Right forelimb (tissue), 1 donor: ENCODE results near the gene SPNS2.
A peak's percentile ranks its signal among the peaks of the same experiment; 100 is the strongest.

ENCODE experiments used
- DNase-seq: peaks from one replicate; pipeline ENCODE4 v3.0.0-alpha.2; 2018

Gene SPNS2

GRCh38 chr17:4539025-4539424 lies 40.3 kb downstream of the SPNS2 start:
- no peak for DNase-seq

DNA sequence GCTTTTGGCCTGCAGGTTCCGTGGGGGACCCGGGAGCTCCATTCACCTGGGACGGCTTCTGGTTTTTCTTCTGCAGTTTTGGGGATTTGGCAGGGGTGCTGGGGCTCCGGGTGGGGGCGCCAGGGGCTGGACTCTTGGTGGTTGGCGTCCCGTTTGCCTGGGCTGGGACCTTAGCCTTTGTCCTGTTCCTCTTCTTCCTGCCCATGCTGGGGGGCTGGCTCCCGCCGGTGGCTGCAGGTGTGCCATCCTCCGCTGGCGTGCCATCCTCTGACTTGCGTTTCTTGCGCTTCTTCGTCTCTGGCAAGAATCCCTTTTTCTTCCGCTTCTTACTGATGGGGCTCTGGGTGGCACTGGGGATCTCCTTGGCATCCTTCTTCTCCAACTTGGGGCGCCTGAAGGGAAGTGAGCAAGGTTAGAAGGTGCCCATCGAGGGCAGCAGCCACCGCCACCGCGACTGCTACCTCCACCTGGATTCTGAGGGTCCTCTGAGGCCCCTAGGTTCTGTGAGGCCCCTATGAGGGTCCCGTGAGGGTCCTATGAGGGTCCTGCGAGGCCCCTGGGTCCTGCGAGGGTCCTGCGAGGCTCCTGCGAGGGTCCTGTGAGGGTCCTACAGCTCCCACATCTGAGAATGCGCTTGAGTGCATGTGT lies 41.0 kb downstream of the SPNS2 start:
- DNase-seq, result no peak

GRCh38 chr17:4540224-4540651 lies 41.6 kb downstream of the SPNS2 start:
- DNase-seq, result no peak

- DNase-seq, result no peak
These were observed 42.1 kb downstream of the SPNS2 start for GRCh38 chr17:4540687-4541327.

GRCh38 chr17:4541328-4542002 lies 42.8 kb downstream of the SPNS2 start:
- DNase-seq, result no peak

DNA sequence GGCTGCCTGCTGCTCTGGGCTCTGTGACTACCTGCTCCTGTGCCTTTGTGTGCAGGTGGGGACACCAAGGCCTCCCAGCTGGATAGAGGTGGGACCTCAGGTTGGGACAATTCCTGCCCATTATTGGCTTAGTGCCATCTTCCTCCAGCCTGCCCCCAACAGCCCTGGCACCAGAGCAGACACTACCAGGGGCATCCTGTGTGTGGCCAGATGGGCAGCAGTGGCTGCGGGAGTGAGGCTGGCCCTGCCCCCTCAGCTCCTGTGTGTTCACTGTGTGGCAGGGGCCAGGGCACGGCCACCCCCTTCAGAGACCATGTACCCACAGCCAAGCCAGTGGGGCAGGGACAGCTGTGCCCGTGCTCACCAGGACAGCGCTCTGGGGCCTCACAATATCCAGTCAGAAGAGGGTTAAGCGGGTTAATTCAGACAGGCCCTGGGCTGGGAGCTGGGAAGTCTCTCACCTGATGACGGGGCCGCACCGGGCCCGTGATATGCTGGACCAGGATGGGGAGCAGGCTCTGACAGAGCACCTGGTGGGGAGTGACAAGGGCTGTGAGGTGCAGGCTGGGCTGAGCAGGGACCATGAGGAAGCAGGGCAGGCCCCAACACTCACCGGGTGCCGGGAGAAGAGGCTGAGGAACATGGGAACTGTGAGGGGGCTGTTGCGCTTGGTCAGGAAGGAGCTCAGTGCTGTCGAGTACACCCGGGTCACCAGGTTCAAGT lies 43.5 kb downstream of the SPNS2 start:
- DNase-seq, result no peak

DNA sequence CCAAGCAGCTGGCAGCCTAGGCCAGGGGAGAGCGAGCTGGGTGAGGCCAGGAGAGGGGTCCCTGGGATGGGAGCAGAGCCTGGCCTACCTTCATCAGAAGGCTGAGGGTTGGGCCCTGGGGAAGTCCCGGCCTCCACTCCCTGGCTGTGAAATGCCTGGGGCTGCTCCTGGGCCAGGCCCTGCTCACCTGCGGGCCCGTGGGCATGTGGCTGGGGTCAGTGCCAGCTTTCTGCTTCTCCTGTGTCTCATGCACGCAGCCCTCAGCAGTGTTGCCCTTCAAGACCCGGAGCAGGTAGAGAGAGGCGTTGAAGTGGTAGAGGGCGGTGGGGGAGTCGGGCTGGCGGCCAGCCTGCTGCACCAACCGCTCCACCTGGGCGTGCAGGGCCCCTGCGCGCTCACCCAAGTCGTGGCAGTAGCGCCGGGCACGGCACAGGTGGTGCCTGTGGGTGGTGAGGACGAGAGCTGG lies 44.1 kb downstream of the SPNS2 start:
- DNase-seq, result no peak

- no peak for DNase-seq
These were observed 44.9 kb downstream of the SPNS2 start for GRCh38 chr17:4543557-4544026.

GRCh38 chr17:4544135-4544950 lies 45.7 kb downstream of the SPNS2 start:
- DNase-seq, result no peak

- no peak for DNase-seq
These were observed 46.2 kb downstream of the SPNS2 start for GRCh38 chr17:4544951-4545216.

- no peak for DNase-seq
These were observed 46.7 kb downstream of the SPNS2 start for GRCh38 chr17:4545217-4545951.

DNA sequence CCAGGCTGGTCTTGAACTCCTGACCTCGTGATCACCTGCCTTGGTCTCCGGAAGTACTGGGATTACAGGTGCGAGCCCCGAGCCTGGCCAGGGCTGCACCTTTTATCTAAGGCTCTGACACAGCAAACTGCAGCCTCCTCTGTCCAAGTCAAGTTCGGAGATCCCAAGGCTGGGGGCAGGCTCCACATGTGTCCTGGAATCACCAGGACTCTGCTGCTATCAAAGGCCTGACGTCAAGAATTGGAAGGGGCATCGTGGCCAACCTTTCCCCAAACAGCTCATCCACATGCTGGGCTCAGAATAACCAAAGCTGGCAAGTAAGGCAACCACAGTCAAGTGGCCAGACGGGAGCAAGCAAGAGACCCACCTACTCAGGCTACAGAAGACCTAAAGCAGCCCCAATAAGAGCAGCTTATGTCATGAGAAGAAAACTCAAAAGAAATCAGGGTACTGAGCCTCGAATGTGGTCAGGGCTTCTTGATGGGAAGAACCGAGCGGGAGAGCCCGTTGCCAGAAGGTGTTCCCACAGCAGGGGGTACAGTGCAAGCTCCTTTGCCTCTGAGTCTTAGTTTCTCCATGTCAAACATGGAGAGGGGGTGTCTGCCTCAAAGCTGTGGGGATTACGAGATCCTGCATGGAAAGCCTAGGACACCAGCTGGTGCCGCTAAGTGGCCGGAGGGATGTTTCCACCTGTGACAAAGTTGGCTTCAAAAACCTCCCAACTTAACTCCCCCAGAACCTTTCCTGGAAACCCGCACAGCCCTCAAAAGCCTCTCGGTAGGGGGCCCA lies 48.6 kb downstream of the SPNS2 start:
- no peak for DNase-seq

DNA sequence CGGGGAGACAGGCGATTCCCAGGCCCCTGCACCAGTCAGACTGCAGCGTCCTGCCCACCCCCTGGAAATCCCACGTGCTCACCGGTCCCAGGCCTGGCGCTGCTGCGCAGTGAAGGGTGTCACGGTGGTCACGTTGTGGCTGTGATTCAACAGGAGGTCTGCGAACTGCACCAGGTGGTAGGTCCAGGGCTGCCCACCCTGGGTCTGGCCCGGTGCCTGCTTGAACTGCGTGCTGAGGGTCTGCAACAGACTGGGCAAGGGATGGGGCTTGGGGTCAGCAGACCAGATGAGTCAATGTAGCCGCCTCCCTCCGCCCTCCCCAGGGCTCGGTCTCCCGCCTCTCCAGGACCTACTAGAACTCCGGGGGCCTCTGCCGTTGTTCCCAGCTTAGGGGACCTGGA lies 49.4 kb downstream of the SPNS2 start:
- peak; percentile 35 for DNase-seq

- DNase-seq, result no peak
These were observed 50.2 kb downstream of the SPNS2 start for GRCh38 chr17:4548721-4549531.

- no peak for DNase-seq
These were observed 51.3 kb downstream of the SPNS2 start for GRCh38 chr17:4549781-4550533.

DNA sequence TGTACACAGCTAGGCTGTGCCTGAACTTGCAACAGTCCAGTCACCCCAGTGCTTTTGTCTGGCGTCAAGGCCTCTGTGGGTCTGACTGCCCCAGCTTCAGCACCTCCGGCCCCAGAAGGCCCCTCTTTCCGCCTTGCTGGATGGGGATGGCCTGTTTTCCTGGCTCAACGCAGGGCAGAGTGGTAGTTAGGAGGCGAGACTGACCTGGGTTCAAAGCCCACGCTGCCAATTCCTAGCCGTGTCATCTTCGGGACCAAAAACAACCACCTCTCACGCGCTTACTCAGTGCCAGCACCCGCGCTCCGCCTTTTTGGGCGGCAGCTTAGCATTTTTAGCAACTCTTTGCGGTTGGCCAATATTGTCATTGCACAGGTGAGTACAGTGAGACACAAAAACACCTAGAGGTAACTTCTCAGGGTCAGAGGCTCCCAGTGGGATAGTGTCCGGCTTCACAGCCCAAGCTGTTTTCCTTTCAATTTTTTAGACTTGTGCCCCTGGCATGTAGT lies 51.9 kb downstream of the SPNS2 start:
- no peak for DNase-seq

DNA sequence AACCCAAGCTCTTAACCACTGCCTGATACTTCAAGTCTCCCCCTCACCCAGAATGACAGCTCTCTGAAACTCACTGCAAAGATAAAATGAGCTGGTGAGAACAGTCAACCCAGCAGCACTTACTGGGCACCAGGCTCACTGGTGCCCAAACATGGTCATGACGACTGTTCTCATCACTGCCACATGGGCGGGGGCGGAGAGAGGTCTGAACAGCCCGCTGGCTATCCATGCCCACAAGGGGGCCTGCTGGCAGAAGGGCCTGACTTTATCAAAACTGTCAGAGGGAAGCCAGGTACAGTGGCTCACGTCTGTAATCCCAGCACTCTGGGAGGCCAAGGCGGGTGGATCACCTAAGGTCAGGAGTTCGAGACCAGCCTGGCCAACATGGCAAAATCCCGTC lies 52.5 kb downstream of the SPNS2 start:
- no peak for DNase-seq

- no peak for DNase-seq
These were observed 53.3 kb downstream of the SPNS2 start for GRCh38 chr17:4551796-4552525.

GRCh38 chr17:4553669-4554068 lies 55.0 kb downstream of the SPNS2 start:
- DNase-seq, result no peak
